Measurements from ENCODE around the gene FANCG.

FANCG gene

GRCh38 chr9:35078066-35078465 is 1.7 kb downstream of the FANCG start:
- no peak overlapping the region for H3K27ac ChIP-seq (ENCODE audit: extremely low read depth, low read depth, low read length)
- no peaks in the 10 kb centered on the region for H3K9me3 ChIP-seq (ENCODE audit: control insufficient read depth, insufficient read depth, low read depth, low read length)
- peak overlapping the region; percentile 77 for H3K4me3 ChIP-seq (ENCODE audit: low read depth, low read length)
- no peak for TF ChIP-seq SP7 (tag by site-specific recombination; IDR thresholded peaks at IDR 0.05)
- no peak for TF ChIP-seq ZNF473 (tag by site-specific recombination; IDR thresholded peaks at IDR 0.05)
- no peak for TF ChIP-seq ZBTB26 (tag by site-specific recombination; optimal IDR thresholded peaks at IDR 0.05)
- TF ChIP-seq ZNF302 (tag by site-specific recombination; IDR thresholded peaks at IDR 0.05; ENCODE audit: low read depth), result no peak
- POLR2A ChIA-PET, result interaction anchor here (1.0 to 4.0 kb wide), 2 partner anchors 16 to 654 kb away, joined by 3 to 73 read pairs; partner anchors contain the start of genes CREB3, PIGO and TLN1
- peaks cover 0 to 52% of the 10 kb centered on the region in 2 experiments; a peak in 1 of 3 replicates for H3K36me3 ChIP-seq (ENCODE audit: control insufficient read depth in 2 of 2, insufficient read depth in 1 of 2, low read length in 2 of 2)
- H3K4me1 ChIP-seq (ENCODE audit: control insufficient read depth, insufficient read depth, low read length), result peaks cover 1% of the 10 kb centered on the region; the same call in 1 of the 2 replicates
- CTCF ChIA-PET, result interaction anchor here (0.6 to 5.0 kb wide), 5 partner anchors 18 to 751 kb away, joined by 3 to 40 read pairs (median 4); partner anchors contain the start of genes FAM221B, PIGO and TMEM8B

GRCh38 chr9:35076848-35077247 is 2.9 kb downstream of the FANCG start:
- peaks cover 3% of the 10 kb centered on the region; the same call in 1 of the 2 replicates for H3K4me1 ChIP-seq (ENCODE audit: control insufficient read depth, insufficient read depth, low read length)
- POLR2A ChIA-PET, result interaction anchor here (0.6 to 1.2 kb wide), 3 partner anchors 16 to 636 kb away, joined by 3 to 4 read pairs (median 3); no protein-coding TSS in a partner anchor
- CTCF ChIA-PET, result interaction anchor here (0.6 to 5.0 kb wide), 5 partner anchors 19 to 177 kb away, joined by 3 to 40 read pairs (median 3); partner anchors contain the start of gene PIGO
- TF ChIP-seq, protein P1, sequence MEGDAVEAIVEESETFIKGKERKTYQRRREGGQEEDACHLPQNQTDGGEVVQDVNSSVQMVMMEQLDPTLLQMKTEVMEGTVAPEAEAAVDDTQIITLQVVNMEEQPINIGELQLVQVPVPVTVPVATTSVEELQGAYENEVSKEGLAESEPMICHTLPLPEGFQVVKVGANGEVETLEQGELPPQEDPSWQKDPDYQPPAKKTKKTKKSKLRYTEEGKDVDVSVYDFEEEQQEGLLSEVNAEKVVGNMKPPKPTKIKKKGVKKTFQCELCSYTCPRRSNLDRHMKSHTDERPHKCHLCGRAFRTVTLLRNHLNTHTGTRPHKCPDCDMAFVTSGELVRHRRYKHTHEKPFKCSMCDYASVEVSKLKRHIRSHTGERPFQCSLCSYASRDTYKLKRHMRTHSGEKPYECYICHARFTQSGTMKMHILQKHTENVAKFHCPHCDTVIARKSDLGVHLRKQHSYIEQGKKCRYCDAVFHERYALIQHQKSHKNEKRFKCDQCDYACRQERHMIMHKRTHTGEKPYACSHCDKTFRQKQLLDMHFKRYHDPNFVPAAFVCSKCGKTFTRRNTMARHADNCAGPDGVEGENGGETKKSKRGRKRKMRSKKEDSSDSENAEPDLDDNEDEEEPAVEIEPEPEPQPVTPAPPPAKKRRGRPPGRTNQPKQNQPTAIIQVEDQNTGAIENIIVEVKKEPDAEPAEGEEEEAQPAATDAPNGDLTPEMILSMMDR (tag by site-specific recombination; IDR thresholded peaks at IDR 0.05), result no peak
- TF ChIP-seq WT1 (tag by site-specific recombination; IDR thresholded peaks at IDR 0.05), result no peak
- H3K9me3 ChIP-seq (ENCODE audit: control insufficient read depth, insufficient read depth, low read depth, low read length), result no peaks in the 10 kb centered on the region
- H3K36me3 ChIP-seq (ENCODE audit: control insufficient read depth in 2 of 2, insufficient read depth in 1 of 2, low read length in 2 of 2), result peaks cover 0 to 52% of the 10 kb centered on the region in 2 experiments; a peak in 1 of 3 replicates
- no peak overlapping the region for H3K4me3 ChIP-seq (ENCODE audit: low read depth, low read length)
- H3K27ac ChIP-seq (ENCODE audit: extremely low read depth, low read depth, low read length), result no peak overlapping the region

DNA sequence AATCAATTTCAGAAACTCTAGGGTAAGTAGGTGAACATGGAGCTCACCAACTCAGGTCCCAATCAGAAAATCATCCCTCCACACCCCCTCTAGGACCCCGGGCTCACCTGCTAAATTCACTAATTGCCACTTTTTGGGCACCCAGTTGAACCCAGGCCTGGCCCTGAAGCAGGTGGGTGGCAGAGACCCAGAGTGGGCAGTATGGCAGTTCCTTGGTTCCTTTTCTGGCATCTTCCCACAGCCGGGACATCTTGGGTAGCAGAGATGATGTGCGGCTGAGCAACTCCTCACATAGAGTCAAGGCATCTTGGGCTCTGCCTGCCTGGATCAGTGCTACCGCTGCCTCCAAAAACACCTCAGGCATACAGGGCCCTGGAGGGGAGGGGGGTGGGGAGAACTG is 4.4 kb downstream of the FANCG start:
- H3K4me3 ChIP-seq (ENCODE audit: low read depth, low read length), result no peak overlapping the region
- ChIA-PET CTCF (interaction anchor here (2.9 kb wide), 1 partner anchor 176 kb away, joined by 8 read pairs; no protein-coding TSS in a partner anchor), POLR2A (interaction anchor here (0.5 kb wide), 1 partner anchor 24 kb away, joined by 3 read pairs; no protein-coding TSS in a partner anchor)
- TF ChIP-seq ZNF510 (tag by site-specific recombination; IDR thresholded peaks at IDR 0.05; ENCODE audit: insufficient replicate concordance) (no peak), ZNF341 (tag by site-specific recombination; IDR thresholded peaks at IDR 0.05; ENCODE audit: low read depth) (no peak), ZNF292 (tag by site-specific recombination; IDR thresholded peaks at IDR 0.05; ENCODE audit: borderline replicate concordance, low read depth) (no peak), ZNF548 (tag by site-specific recombination; IDR thresholded peaks at IDR 0.05) (no peak), ZNF394 (tag by site-specific recombination; IDR thresholded peaks at IDR 0.05; ENCODE audit: borderline replicate concordance) (no peak), ZNF768 (tag by site-specific recombination; IDR thresholded peaks at IDR 0.05) (no peak), ZNF837 (tag by site-specific recombination; IDR thresholded peaks at IDR 0.05) (no peak), ZNF311 (tag by site-specific recombination; IDR thresholded peaks at IDR 0.05; ENCODE audit: borderline replicate concordance) (no peak), ZNF132 (tag by site-specific recombination; IDR thresholded peaks at IDR 0.05; ENCODE audit: borderline replicate concordance) (no peak), ZXDB (tag by site-specific recombination; IDR thresholded peaks at IDR 0.05) (no peak), INSM2 (tag by site-specific recombination; IDR thresholded peaks at IDR 0.05) (no peak), ZNF302 (tag by site-specific recombination; IDR thresholded peaks at IDR 0.05; ENCODE audit: low read depth) (no peak), HOXD13 (CRISPR knock-in tag; IDR thresholded peaks at IDR 0.05; ENCODE audit: borderline replicate concordance) (no peak)
- TF ChIP-seq, protein P2, sequence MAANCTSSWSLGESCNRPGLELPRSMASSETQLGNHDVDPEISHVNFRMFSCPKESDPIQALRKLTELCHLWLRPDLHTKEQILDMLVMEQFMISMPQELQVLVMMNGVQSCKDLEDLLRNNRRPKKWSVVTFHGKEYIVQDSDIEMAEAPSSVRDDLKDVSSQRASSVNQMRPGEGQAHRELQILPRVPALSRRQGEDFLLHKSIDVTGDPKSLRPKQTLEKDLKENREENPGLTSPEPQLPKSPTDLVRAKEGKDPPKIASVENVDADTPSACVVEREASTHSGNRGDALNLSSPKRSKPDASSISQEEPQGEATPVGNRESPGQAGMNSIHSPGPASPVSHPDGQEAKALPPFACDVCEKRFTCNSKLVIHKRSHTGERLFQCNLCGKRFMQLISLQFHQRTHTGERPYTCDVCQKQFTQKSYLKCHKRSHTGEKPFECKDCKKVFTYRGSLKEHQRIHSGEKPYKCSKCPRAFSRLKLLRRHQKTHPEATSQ (tag by site-specific recombination; IDR thresholded peaks at IDR 0.05), result no peak
- H3K36me3 ChIP-seq (ENCODE audit: control insufficient read depth in 2 of 2, insufficient read depth in 1 of 2, low read length in 2 of 2), result peaks cover 0 to 63% of the 10 kb centered on the region in 2 experiments; a peak in 1 of 3 replicates
- no peak overlapping the region for H3K27ac ChIP-seq (ENCODE audit: extremely low read depth, low read depth, low read length)
- H3K4me1 ChIP-seq (ENCODE audit: control insufficient read depth, insufficient read depth, low read length), result peaks cover 3% of the 10 kb centered on the region; the same call in 1 of the 2 replicates
- H3K9me3 ChIP-seq (ENCODE audit: control insufficient read depth, insufficient read depth, low read depth, low read length), result no peaks in the 10 kb centered on the region

Measured in HEK293 (cell line).